ENCODE results near the gene CD86.

Gene CD86

GRCh38 chr3:122169911-122170310 is 114.7 kb downstream of the CD86 start:
- DNase-seq: no peak
